Measurements from ENCODE around the gene PODNL1.
"Not testable (repeated sequence)": the region's sequence is repeated elsewhere in the genome, so short reads cannot be mapped to it uniquely, and the experiment has no call there.

Gene PODNL1

GRCh38 chr19:13938301-13939064, at the start of gene PODNL1:
TSS of gene PODNL1 (minus strand) at chr19:13938417. CDS start at chr19:13938181, 236 bp downstream.
- no peak for DNase-seq (ENCODE audit: low read depth)

GRCh38 chr19:13987101-13987890, 49.1 kb upstream of the PODNL1 start:
- no peak for DNase-seq (ENCODE audit: low read depth)

GRCh38 chr19:13986348-13986904, 48.2 kb upstream of the PODNL1 start:
- no peak for DNase-seq (ENCODE audit: low read depth)

- no peak for DNase-seq (ENCODE audit: low read depth)
Measured at GRCh38 chr19:13985771-13986347, 47.6 kb upstream of the PODNL1 start.

- no peak for DNase-seq (ENCODE audit: low read depth)
Measured at GRCh38 chr19:13984875-13985741, 46.9 kb upstream of the PODNL1 start.

- no peak for DNase-seq (ENCODE audit: low read depth)
Measured at GRCh38 chr19:13984186-13984585, 46.0 kb upstream of the PODNL1 start.

GRCh38 chr19:13983213-13983889, 45.1 kb upstream of the PODNL1 start:
- no peak for DNase-seq (ENCODE audit: low read depth)

- no peak for DNase-seq (ENCODE audit: low read depth)
Measured at GRCh38 chr19:13982773-13983172, 44.6 kb upstream of the PODNL1 start.

- DNase-seq (ENCODE audit: low read depth): no peak
Measured at GRCh38 chr19:13981988-13982501, 43.8 kb upstream of the PODNL1 start.

- no peak for DNase-seq (ENCODE audit: low read depth)
Measured at GRCh38 chr19:13981467-13981866, 43.2 kb upstream of the PODNL1 start.

- DNase-seq (ENCODE audit: low read depth): no peak
Measured at GRCh38 chr19:13981021-13981420, 42.8 kb upstream of the PODNL1 start.

GRCh38 chr19:13980340-13980739, 42.1 kb upstream of the PODNL1 start:
- no peak for DNase-seq (ENCODE audit: low read depth)

GRCh38 chr19:13979686-13980085, 41.5 kb upstream of the PODNL1 start:
- no peak for DNase-seq (ENCODE audit: low read depth)

GRCh38 chr19:13979244-13979615, 41.0 kb upstream of the PODNL1 start:
- no peak for DNase-seq (ENCODE audit: low read depth)

- no peak for DNase-seq (ENCODE audit: low read depth)
Measured at GRCh38 chr19:13978351-13979243, 40.4 kb upstream of the PODNL1 start.

- DNase-seq (ENCODE audit: low read depth): no peak
Measured at GRCh38 chr19:13977803-13978202, 39.6 kb upstream of the PODNL1 start.

GRCh38 chr19:13976446-13976845, 38.2 kb upstream of the PODNL1 start:
- DNase-seq (ENCODE audit: low read depth): no peak

- DNase-seq (ENCODE audit: low read depth): no peak
Measured at GRCh38 chr19:13975870-13976269, 37.7 kb upstream of the PODNL1 start.

GRCh38 chr19:13974073-13974472, 35.9 kb upstream of the PODNL1 start:
- no peak for DNase-seq (ENCODE audit: low read depth)

GRCh38 chr19:13973479-13973878, 35.3 kb upstream of the PODNL1 start:
- not testable (repeated sequence) for DNase-seq (ENCODE audit: low read depth)

All from non-pigmented ciliary epithelial cell (primary cell).